GM12864 (cell line): ENCODE data around the gene FNDC3B.

Experiments
- DNase-seq: peaks from one replicate; pipeline ENCODE4 v3.0.0-alpha.2; 2011; ENCODE audit warnings: low read depth
- H3K4me3 ChIP-seq: 2 replicates; pipeline ENCODE4 v1.5.1; 2011; ENCODE audit warnings: mild to moderate bottlenecking, low read depth, low read length, control low read depth
- CTCF ChIP-seq: IDR thresholded peaks from 2 replicates; pipeline ENCODE4 v1.5.1; 2011; ENCODE audit warnings: low read depth, mild to moderate bottlenecking, moderate library complexity, low read length, control low read depth, inconsistent platforms; ENCODE audit errors: missing control alignments

The FNDC3B gene

DNA sequence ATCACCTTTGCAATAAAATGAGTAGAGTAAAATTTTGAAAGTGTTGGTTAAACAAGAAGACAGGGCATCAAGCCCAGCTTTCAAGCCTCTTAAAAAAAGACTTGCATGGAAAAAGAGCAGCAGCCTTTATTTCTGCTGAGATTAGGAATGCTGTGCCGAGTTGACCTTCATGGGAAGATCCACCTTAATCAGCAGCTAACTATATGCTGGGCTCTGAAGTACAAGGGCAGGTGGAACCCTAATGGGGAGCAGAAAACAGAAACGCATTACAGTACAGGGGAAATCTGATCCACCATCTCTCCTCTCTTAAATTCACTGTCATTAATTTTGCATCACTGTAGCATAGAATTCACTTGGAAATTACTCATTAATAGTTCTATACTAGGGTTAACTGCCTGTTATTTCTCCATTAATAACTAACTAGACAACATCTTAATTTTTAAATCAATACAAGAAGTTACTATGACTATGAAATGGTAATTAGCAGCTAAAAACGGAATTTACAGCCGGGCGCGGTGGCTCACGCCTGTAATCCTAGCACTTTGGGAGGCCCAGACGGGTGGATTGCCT, 275.3 kb downstream of the FNDC3B start:
- no peak for TF ChIP-seq CTCF
- no peak overlapping the region for H3K4me3 ChIP-seq
- DNase-seq = no peak

- TF ChIP-seq CTCF = no peak
- H3K4me3 ChIP-seq = no peak overlapping the region
- DNase-seq = no peak
Observed at GRCh38 chr3:172315401-172316091, 276.2 kb downstream of the FNDC3B start.

GRCh38 chr3:172316758-172317157, 277.4 kb downstream of the FNDC3B start:
- no peak for DNase-seq
- no peak overlapping the region for H3K4me3 ChIP-seq
- TF ChIP-seq CTCF = no peak

- no peak overlapping the region for H3K4me3 ChIP-seq
- DNase-seq = no peak
- TF ChIP-seq CTCF = no peak
Observed at GRCh38 chr3:172317481-172317880, 278.1 kb downstream of the FNDC3B start.

DNA sequence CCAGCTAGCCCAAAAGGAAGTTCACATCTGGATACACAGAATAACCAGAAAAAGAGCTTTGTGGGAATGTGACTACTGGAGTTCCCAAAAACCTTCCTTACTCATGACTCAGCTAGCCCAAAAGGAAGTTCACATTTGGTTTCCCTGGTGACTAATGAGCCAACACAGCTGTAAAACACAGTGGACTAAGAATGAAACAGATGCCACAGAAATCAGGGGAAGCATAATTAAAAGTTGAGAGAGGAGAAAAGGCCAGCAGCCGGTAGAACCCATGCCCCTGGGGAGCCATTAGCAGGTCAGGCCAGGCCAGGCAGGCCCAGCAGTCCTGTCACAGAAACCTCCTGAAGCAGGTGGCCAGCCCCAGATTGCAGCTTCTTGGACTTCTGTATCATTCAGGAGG, 278.6 kb downstream of the FNDC3B start:
- DNase-seq = no peak
- TF ChIP-seq CTCF = no peak
- H3K4me3 ChIP-seq = no peak overlapping the region

- no peak for TF ChIP-seq CTCF
- DNase-seq = no peak
- no peak overlapping the region for H3K4me3 ChIP-seq
Observed at GRCh38 chr3:172319595-172319994, 280.2 kb downstream of the FNDC3B start.

- no peak overlapping the region for H3K4me3 ChIP-seq
- DNase-seq = no peak
- no peak for TF ChIP-seq CTCF
Observed at GRCh38 chr3:172320468-172320867, 281.1 kb downstream of the FNDC3B start.
